Progenitor cell of endocrine pancreas (in vitro differentiated cells): Measurements from ENCODE around the gene GRIK5. TPM values are rescaled to one million over a fixed set of nuclear protein-coding genes. Genes with fewer than 3 reads are reported as not detected.
A peak's percentile ranks its signal among the peaks of the same experiment; 100 is the strongest.

Source experiments
- DNase-seq: peaks from one replicate; pipeline ENCODE4 v3.0.0; 2021; ENCODE audit warnings: low spot score; ENCODE audit not compliant: unreplicated experiment
- H3K27ac Mint-ChIP-seq: 2 replicates; pipeline ENCODE4 v1.8.0; 2021; ENCODE audit warnings: mild to moderate bottlenecking, moderate library complexity, mixed read lengths
- H3K27me3 Mint-ChIP-seq: 2 replicates; pipeline ENCODE4 v1.8.0; 2021; ENCODE audit warnings: mixed read lengths
- H3K36me3 Mint-ChIP-seq: 2 replicates; pipeline ENCODE4 v1.8.0; 2022; ENCODE audit warnings: mixed read lengths; ENCODE audit not compliant: insufficient read depth
- H3K4me1 Mint-ChIP-seq: 2 replicates; pipeline ENCODE4 v1.8.0; 2021; ENCODE audit warnings: low read depth, mixed read lengths
- H3K4me3 Mint-ChIP-seq: 2 replicates; pipeline ENCODE4 v1.8.0; 2021; ENCODE audit warnings: low read depth, mild to moderate bottlenecking, moderate library complexity, mixed read lengths
- H3K9me3 Mint-ChIP-seq: 2 replicates; pipeline ENCODE4 v1.8.0; 2021; ENCODE audit warnings: low read depth, mixed read lengths
- total RNA-seq: library from RNA; stranded (reverse); gene quantifications from 2 replicates; pipeline ENCODE4 v1.2.1, GENCODE V29; 2021
- TF ChIP-seq, protein P1 (sequence below): fragments of 200-600 bp; sonication (generic); IDR thresholded peaks from one replicate; pipeline ENCODE4 v1.5.0; 2021; ENCODE audit warnings: antibody characterized with exemption, mild to moderate bottlenecking; ENCODE audit not compliant: unreplicated experiment

Gene GRIK5
- total RNA-seq, 1 donor from 2014 or later: 11.6 TPM

DNA sequence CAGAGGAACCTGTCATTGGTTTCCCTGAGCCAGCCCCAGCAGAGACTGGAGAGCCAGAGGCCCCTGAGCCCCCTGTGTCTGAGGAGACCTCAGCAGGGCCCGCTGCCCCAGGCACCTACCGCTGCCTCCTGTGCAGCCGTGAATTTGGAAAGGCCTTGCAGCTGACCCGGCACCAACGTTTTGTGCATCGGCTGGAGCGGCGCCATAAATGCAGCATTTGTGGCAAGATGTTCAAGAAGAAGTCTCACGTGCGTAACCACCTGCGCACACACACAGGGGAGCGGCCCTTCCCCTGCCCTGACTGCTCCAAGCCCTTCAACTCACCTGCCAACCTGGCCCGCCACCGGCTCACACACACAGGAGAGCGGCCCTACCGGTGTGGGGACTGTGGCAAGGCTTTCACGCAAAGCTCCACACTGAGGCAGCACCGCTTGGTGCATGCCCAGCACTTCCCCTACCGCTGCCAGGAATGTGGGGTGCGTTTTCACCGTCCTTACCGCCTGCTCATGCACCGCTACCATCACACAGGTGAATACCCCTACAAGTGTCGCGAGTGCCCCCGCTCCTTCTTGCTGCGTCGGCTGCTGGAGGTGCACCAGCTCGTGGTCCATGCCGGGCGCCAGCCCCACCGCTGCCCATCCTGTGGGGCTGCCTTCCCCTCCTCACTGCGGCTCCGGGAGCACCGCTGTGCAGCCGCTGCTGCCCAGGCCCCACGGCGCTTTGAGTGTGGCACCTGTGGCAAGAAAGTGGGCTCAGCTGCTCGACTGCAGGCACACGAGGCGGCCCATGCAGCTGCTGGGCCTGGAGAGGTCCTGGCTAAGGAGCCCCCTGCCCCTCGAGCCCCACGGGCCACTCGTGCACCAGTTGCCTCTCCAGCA is 10.1 kb upstream of the GRIK5 start:
- no peaks in the 10 kb centered on the region for H3K9me3 Mint-ChIP-seq
- H3K36me3 Mint-ChIP-seq: peaks cover 14% of the 10 kb centered on the region
- no peaks in the 10 kb centered on the region for H3K27me3 Mint-ChIP-seq
- peaks cover 30% of the 10 kb centered on the region for H3K4me1 Mint-ChIP-seq
- no peak overlapping the region for H3K27ac Mint-ChIP-seq
- H3K4me3 Mint-ChIP-seq: no peak overlapping the region
- TF ChIP-seq, protein P1, sequence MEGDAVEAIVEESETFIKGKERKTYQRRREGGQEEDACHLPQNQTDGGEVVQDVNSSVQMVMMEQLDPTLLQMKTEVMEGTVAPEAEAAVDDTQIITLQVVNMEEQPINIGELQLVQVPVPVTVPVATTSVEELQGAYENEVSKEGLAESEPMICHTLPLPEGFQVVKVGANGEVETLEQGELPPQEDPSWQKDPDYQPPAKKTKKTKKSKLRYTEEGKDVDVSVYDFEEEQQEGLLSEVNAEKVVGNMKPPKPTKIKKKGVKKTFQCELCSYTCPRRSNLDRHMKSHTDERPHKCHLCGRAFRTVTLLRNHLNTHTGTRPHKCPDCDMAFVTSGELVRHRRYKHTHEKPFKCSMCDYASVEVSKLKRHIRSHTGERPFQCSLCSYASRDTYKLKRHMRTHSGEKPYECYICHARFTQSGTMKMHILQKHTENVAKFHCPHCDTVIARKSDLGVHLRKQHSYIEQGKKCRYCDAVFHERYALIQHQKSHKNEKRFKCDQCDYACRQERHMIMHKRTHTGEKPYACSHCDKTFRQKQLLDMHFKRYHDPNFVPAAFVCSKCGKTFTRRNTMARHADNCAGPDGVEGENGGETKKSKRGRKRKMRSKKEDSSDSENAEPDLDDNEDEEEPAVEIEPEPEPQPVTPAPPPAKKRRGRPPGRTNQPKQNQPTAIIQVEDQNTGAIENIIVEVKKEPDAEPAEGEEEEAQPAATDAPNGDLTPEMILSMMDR: no peak
- no peak for DNase-seq

DNA sequence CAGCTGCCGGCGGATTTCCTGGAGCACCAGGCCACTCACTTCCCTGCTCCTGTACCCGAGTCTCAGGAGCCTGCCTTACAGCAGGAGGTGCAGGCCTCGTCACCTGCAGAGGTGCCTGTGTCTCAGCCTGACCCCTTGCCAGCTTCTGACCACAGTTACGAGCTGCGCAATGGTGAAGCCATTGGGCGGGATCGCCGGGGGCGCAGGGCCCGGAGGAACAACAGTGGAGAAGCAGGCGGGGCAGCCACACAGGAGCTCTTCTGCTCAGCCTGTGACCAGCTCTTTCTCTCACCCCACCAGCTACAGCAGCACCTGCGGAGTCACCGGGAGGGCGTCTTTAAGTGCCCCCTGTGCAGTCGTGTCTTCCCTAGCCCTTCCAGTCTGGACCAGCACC is 9.3 kb upstream of the GRIK5 start:
- H3K27ac Mint-ChIP-seq: no peak overlapping the region
- H3K36me3 Mint-ChIP-seq: peaks cover 14% of the 10 kb centered on the region

DNA sequence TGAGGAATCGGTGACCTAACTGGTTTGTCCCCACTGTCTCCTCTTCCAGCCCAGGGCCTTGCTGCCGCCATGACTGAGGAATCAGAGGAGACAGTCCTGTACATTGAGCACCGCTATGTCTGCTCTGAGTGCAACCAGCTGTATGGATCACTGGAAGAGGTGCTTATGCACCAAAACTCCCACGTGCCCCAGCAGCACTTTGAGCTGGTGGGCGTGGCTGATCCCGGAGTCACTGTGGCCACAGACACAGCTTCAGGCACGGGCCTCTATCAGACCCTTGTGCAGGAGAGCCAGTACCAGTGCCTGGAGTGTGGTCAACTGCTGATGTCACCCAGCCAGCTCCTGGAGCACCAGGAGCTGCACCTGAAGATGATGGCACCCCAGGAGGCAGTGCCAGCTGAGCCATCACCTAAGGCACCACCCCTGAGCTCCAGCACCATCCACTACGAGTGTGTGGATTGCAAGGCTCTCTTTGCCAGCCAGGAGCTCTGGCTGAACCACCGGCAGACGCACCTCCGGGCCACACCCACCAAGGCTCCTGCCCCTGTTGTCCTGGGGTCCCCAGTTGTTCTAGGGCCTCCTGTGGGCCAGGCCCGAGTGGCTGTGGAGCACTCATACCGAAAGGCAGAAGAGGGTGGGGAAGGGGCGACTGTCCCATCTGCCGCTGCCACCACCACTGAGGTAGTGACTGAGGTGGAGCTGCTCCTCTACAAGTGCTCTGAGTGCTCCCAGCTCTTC is 8.7 kb upstream of the GRIK5 start:
- H3K36me3 Mint-ChIP-seq: peaks cover 11% of the 10 kb centered on the region
- H3K4me1 Mint-ChIP-seq: peaks cover 30% of the 10 kb centered on the region
- H3K9me3 Mint-ChIP-seq: no peaks in the 10 kb centered on the region
- no peaks in the 10 kb centered on the region for H3K27me3 Mint-ChIP-seq
- H3K4me3 Mint-ChIP-seq: peak overlapping the region; percentile 91
- TF ChIP-seq, protein P1: no peak
- DNase-seq: no peak
- no peak overlapping the region for H3K27ac Mint-ChIP-seq

More for the DNA sequence above, 9.3 kb upstream of the GRIK5 start:
- Mint-ChIP-seq H3K4me1 (peaks cover 30% of the 10 kb centered on the region), H3K4me3 (no peak overlapping the region), H3K9me3 (no peaks in the 10 kb centered on the region), H3K27me3 (no peaks in the 10 kb centered on the region)
- DNase-seq: no peak
- TF ChIP-seq, protein P1: no peak

DNA sequence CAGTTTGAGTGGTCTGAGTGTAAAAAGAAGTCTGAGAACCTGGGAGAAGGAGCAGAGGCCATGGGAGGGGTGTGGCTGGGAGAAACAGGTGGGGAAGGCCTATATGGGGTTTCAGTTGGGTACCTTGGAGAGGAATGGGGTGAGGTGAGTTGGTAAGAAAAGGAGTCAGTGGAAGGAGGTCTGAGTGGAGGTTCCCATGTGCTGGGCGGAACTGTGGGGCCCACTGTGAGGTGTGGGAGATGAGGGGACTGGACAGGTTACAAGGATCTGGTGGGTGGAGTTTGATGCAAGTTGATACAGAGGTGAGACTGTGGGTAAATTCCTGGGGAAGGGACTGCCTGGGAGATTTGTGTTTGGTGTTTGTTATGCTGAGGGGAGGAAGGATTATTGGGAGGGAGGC is 8.1 kb upstream of the GRIK5 start:
- TF ChIP-seq, protein P1: no peak
- Mint-ChIP-seq H3K9me3 (no peaks in the 10 kb centered on the region), H3K27me3 (peaks cover 2% of the 10 kb centered on the region), H3K27ac (peak overlapping the region; percentile 29), H3K4me3 (peak overlapping the region; percentile 91), H3K36me3 (peaks cover 11% of the 10 kb centered on the region), H3K4me1 (peaks cover 30% of the 10 kb centered on the region)
- no peak for DNase-seq

DNA sequence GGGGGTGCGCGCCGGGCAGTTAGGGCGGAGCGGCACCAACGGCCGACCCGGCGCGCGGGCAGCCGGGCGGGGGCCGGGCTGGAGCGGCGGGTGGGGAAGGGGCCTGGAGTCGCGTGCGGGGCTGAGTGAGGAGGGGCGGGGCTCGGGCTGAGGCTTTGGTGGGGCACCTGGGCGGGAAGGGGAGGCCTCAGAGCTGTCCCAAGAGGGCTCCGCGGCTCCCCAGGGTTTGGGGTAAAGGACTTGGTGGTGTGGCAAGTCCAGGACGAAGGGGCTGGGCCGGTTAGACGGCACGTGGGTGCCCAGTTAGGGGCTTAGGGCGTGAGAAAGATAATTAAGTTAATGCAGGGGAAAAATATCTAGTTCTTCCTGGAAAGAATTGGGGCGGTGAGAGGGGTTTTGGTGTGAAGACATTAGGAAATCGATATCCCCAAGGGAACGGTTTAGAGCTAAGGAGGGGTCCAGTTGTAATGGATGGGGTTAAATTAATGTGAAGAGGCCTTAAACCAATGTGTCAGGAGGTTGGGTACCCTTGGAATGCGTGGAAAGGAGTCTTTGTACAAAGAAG is 6.5 kb upstream of the GRIK5 start:
- Mint-ChIP-seq H3K27me3 (peaks cover 3% of the 10 kb centered on the region), H3K4me3 (peak overlapping the region; percentile 91), H3K4me1 (peaks cover 27% of the 10 kb centered on the region), H3K9me3 (no peaks in the 10 kb centered on the region), H3K36me3 (peaks cover 6% of the 10 kb centered on the region), H3K27ac (peak overlapping the region; percentile 94)
- DNase-seq: no peak
- TF ChIP-seq, protein P1: no peak
